H9 (cell line): ENCODE results near the gene MOB3B. TPM values are rescaled to one million over a fixed set of nuclear protein-coding genes. Genes with fewer than 3 reads are reported as not detected.

ENCODE experiments used
- DNase-seq: peaks from one replicate; pipeline ENCODE4 v3.0.0-alpha.2; 2017
- H2AFZ ChIP-seq: one replicate; pipeline ENCODE4 v1.6.1; 2013; ENCODE audit warnings: mild to moderate bottlenecking, low read length, control low read depth, moderate library complexity
- H2AK5ac ChIP-seq: 2 replicates; pipeline ENCODE4 v1.6.1; 2013; ENCODE audit warnings: low read length, control low read depth, mixed read lengths; ENCODE audit not compliant: insufficient read length
- H2BK120ac ChIP-seq: one replicate; pipeline ENCODE4 v1.6.1; 2013; ENCODE audit warnings: low read depth, mild to moderate bottlenecking, low read length, control low read depth, inconsistent platforms; ENCODE audit not compliant: poor library complexity, severe bottlenecking
- H2BK12ac ChIP-seq: 2 replicates; pipeline ENCODE4 v1.6.1; 2013; ENCODE audit warnings: low read length, control low read depth, mixed read lengths, low read depth; ENCODE audit not compliant: insufficient read length
- H2BK15ac ChIP-seq: 2 replicates; pipeline ENCODE4 v1.6.1; 2013; ENCODE audit warnings: low read depth, low read length, control low read depth
- H2BK20ac ChIP-seq: one replicate; pipeline ENCODE4 v1.6.1; 2013; ENCODE audit warnings: low read depth, mild to moderate bottlenecking, low read length, control low read depth, inconsistent platforms; ENCODE audit not compliant: poor library complexity, severe bottlenecking
- H2BK5ac ChIP-seq: 2 replicates; pipeline ENCODE4 v1.6.1; 2013; ENCODE audit warnings: low read length, control low read depth, mixed read lengths; ENCODE audit not compliant: insufficient read length
- H3K14ac ChIP-seq: 2 replicates; pipeline ENCODE4 v1.6.1; 2013; ENCODE audit warnings: low read length, control low read depth; ENCODE audit not compliant: insufficient read depth
- H3K18ac ChIP-seq: 2 replicates; pipeline ENCODE4 v1.6.1; 2013; ENCODE audit warnings: low read depth, mild to moderate bottlenecking, mixed read lengths, low read length, control low read depth; ENCODE audit not compliant: insufficient read length
- H3K23ac ChIP-seq: 2 replicates; pipeline ENCODE4 v1.6.1; 2013; ENCODE audit warnings: low read length, control low read depth, mixed read lengths, low read depth; ENCODE audit not compliant: insufficient read length
- H3K23me2 ChIP-seq: 2 replicates; pipeline ENCODE4 v1.6.1; 2013; ENCODE audit warnings: low read depth, mild to moderate bottlenecking, mixed read lengths, low read length, control low read depth; ENCODE audit not compliant: insufficient read length, poor library complexity, severe bottlenecking
- H3K27ac ChIP-seq: 2 replicates; pipeline ENCODE4 v1.5.1; 2013; ENCODE audit warnings: low read length, control low read depth, mixed read lengths, low read depth; ENCODE audit not compliant: insufficient read length
- H3K27me3 ChIP-seq: 2 replicates; pipeline ENCODE4 v1.6.1; 2013; ENCODE audit warnings: low read length, control low read depth, inconsistent platforms; ENCODE audit not compliant: insufficient read depth
- H3K4ac ChIP-seq: 2 replicates; pipeline ENCODE4 v1.6.1; 2013; ENCODE audit warnings: low read depth, mild to moderate bottlenecking, control low read depth, inconsistent platforms, low read length, moderate library complexity
- H3K4me1 ChIP-seq: 2 replicates; pipeline ENCODE4 v1.6.1; 2013; ENCODE audit warnings: low read length, control low read depth, inconsistent platforms; ENCODE audit not compliant: insufficient read depth
- H3K4me2 ChIP-seq: 2 replicates; pipeline ENCODE4 v1.6.1; 2013; ENCODE audit warnings: low read length, control low read depth, mixed read lengths; ENCODE audit not compliant: insufficient read length, insufficient read depth
- H3K56ac ChIP-seq: 2 replicates; pipeline ENCODE4 v1.6.1; 2013; ENCODE audit warnings: low read depth, mild to moderate bottlenecking, mixed read lengths, low read length, control low read depth; ENCODE audit not compliant: insufficient read length
- H3K79me1 ChIP-seq: 2 replicates; pipeline ENCODE4 v1.6.1; 2013; ENCODE audit warnings: low read depth, mild to moderate bottlenecking, moderate library complexity, low read length, control low read depth, inconsistent platforms; ENCODE audit not compliant: insufficient read depth, poor library complexity, severe bottlenecking
- H3K79me2 ChIP-seq: 2 replicates; pipeline ENCODE4 v1.6.1; 2013; ENCODE audit warnings: low read length, control low read depth, inconsistent platforms; ENCODE audit not compliant: insufficient read depth
- H3K9ac ChIP-seq: 2 replicates; pipeline ENCODE4 v1.6.1; 2013; ENCODE audit warnings: low read length, control low read depth, mixed read lengths; ENCODE audit not compliant: insufficient read length; ENCODE audit errors: extremely low read depth
- H3K9me3 ChIP-seq: one replicate; pipeline ENCODE4 v1.6.1; 2013; ENCODE audit warnings: low read depth, low read length, inconsistent platforms; ENCODE audit not compliant: control insufficient read depth
- H3T11ph ChIP-seq: one replicate; pipeline ENCODE4 v1.6.1; 2013; ENCODE audit warnings: mild to moderate bottlenecking, low read length, control low read depth, inconsistent platforms
- H4K20me1 ChIP-seq: one replicate; pipeline ENCODE4 v1.6.1; 2013; ENCODE audit not compliant: control insufficient read depth, insufficient read length, insufficient read depth
- H4K5ac ChIP-seq: 2 replicates; pipeline ENCODE4 v1.6.1; 2013; ENCODE audit warnings: low read depth, mild to moderate bottlenecking, mixed read lengths, low read length, control low read depth; ENCODE audit not compliant: insufficient read length
- H4K8ac ChIP-seq: replicated peaks from 2 replicates; pipeline ENCODE4 v1.6.1; 2013; ENCODE audit warnings: low read length, control low read depth, mixed read lengths, low read depth; ENCODE audit not compliant: insufficient read length
- H4K91ac ChIP-seq: 2 replicates; pipeline ENCODE4 v1.6.1; 2013; ENCODE audit warnings: low read depth, mild to moderate bottlenecking, moderate library complexity, mixed read lengths, low read length, control low read depth; ENCODE audit not compliant: insufficient read length
- H3K27ac Mint-ChIP-seq, 3 experiments: 2 replicates in 2 of 3; 3 replicates in 1 of 3; pipeline ENCODE4 v1.8.0; 2020 to 2021; ENCODE audit warnings: mixed read lengths in 3 of 3, mild to moderate bottlenecking in 1 of 3, moderate library complexity in 1 of 3
- H3K27me3 Mint-ChIP-seq: 2 replicates; pipeline ENCODE4 v1.8.0; 2021; ENCODE audit warnings: low read depth, mild to moderate bottlenecking, moderate library complexity, mixed read lengths
- H3K36me3 Mint-ChIP-seq, 3 experiments: 2 replicates in 2 of 3; 3 replicates in 1 of 3; pipeline ENCODE4 v1.8.0; 2020 to 2021; ENCODE audit warnings: low read depth in 3 of 3, mixed read lengths in 3 of 3; ENCODE audit not compliant: insufficient read depth in 1 of 3
- H3K4me1 Mint-ChIP-seq, 2 experiments: 2 replicates each; pipeline ENCODE4 v1.8.0; 2020; ENCODE audit warnings: mixed read lengths in 2 of 2
- H3K4me3 Mint-ChIP-seq, 2 experiments: 2 replicates in 1 of 2; 3 replicates in 1 of 2; pipeline ENCODE4 v1.8.0; 2020 to 2021; ENCODE audit warnings: mild to moderate bottlenecking in 2 of 2, mixed read lengths in 2 of 2, moderate library complexity in 1 of 2
- H3K9me3 Mint-ChIP-seq, 2 experiments: 2 replicates in 1 of 2; 3 replicates in 1 of 2; pipeline ENCODE4 v1.8.0; 2020; ENCODE audit warnings: mild to moderate bottlenecking in 2 of 2, mixed read lengths in 2 of 2, moderate library complexity in 1 of 2
- WGBS: extraction: QIAGEN DNeasy Blood & Tissue Kit; methylation state at CpG from one replicate; pipeline ENCODE4 v1.1.7; 2013; ENCODE audit warnings: missing lambda C conversion rate, low lambda C conversion rate, mixed read lengths; ENCODE audit not compliant: insufficient read length; ENCODE audit errors: extremely low coverage; 5-methylcytosine and 5-hydroxymethylcytosine counted together
- total RNA-seq: library from RNA; stranded (reverse); gene quantifications from 2 replicates; pipeline ENCODE4 v1.2.1, GENCODE V29; 2021
- TF ChIP-seq, protein P1 (sequence below): fragments of 200-600 bp; sonication (generic); conservative IDR thresholded peaks from 3 replicates; pipeline ENCODE4 v1.8.0; 2021; ENCODE audit warnings: antibody characterized with exemption, mild to moderate bottlenecking

MOB3B gene
- total RNA-seq, 1 experiment from 2014 or later, result 9.8 TPM

DNA sequence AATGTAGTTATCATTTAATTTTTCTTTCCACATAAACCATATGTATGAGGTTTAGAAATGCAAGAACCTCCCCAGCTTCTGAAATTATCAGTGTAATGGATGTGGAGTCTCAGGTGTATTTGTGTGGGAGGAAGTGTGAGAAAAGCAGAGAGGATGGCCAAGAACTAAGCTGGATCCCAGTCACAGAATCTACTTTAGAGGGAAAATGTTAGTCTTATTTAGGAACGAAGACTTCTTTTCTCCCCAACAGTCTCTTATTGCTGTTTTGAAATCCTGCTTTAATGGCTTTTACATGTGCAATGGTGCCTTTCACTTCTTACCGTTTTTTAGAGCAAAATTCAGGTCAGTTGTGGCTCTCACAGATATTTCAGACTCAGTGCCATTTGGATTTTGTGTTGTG is 235.6 kb downstream of the MOB3B start:
- no peak overlapping the region for H4K91ac ChIP-seq
- no peaks in the 10 kb centered on the region for H4K20me1 ChIP-seq
- no peaks in the 10 kb centered on the region for H3K4me1 ChIP-seq
- H2BK120ac ChIP-seq, result no peak overlapping the region
- no peaks in the 10 kb centered on the region for H3K9me3 ChIP-seq
- Mint-ChIP-seq H3K27ac (no peak overlapping the region), H3K27me3 (no peaks in the 10 kb centered on the region), H3K9me3 (no peaks in the 10 kb centered on the region), H3K4me3 (no peak overlapping the region), H3K4me1 (0 out of 4 replicates have a peak, but pooled peaks cover 0 to 3% of the 10 kb centered on the region in 2 experiments), H3K36me3 (no peaks in the 10 kb centered on the region)
- no peaks in the 10 kb centered on the region for H3K23me2 ChIP-seq
- no peak overlapping the region for H3K27ac ChIP-seq
- no peak overlapping the region for H3K56ac ChIP-seq
- no peak overlapping the region for H3K4ac ChIP-seq
- H2BK5ac ChIP-seq, result no peak overlapping the region
- no peak overlapping the region for H2BK20ac ChIP-seq
- no peaks in the 10 kb centered on the region for H3K79me1 ChIP-seq
- H3K23ac ChIP-seq, result no peak overlapping the region
- no peaks in the 10 kb centered on the region for H3K79me2 ChIP-seq
- H4K8ac ChIP-seq, result no peak overlapping the region
- no peaks in the 10 kb centered on the region for H3K27me3 ChIP-seq
- no peak overlapping the region for H3T11ph ChIP-seq
- H3K18ac ChIP-seq, result no peak overlapping the region
- no peak overlapping the region for H3K9ac ChIP-seq
- no peak overlapping the region for H2BK15ac ChIP-seq
- H2AK5ac ChIP-seq, result no peak overlapping the region
- no peak overlapping the region for H2BK12ac ChIP-seq
- no peak overlapping the region for H4K5ac ChIP-seq
- no peak overlapping the region for H2AFZ ChIP-seq
- no peak overlapping the region for H3K14ac ChIP-seq
- no peak for DNase-seq
- WGBS, result no CpG with 5 or more reads among the region's 2 CpGs
- H3K4me2 ChIP-seq, result no peak overlapping the region
- TF ChIP-seq, protein P1, sequence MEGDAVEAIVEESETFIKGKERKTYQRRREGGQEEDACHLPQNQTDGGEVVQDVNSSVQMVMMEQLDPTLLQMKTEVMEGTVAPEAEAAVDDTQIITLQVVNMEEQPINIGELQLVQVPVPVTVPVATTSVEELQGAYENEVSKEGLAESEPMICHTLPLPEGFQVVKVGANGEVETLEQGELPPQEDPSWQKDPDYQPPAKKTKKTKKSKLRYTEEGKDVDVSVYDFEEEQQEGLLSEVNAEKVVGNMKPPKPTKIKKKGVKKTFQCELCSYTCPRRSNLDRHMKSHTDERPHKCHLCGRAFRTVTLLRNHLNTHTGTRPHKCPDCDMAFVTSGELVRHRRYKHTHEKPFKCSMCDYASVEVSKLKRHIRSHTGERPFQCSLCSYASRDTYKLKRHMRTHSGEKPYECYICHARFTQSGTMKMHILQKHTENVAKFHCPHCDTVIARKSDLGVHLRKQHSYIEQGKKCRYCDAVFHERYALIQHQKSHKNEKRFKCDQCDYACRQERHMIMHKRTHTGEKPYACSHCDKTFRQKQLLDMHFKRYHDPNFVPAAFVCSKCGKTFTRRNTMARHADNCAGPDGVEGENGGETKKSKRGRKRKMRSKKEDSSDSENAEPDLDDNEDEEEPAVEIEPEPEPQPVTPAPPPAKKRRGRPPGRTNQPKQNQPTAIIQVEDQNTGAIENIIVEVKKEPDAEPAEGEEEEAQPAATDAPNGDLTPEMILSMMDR, result no peak
